HCT116 (cell line): ENCODE data around the gene UBAC2. TPM values are rescaled to one million over a fixed set of nuclear protein-coding genes. Genes with fewer than 3 reads are reported as not detected.

Experiments used
- ATAC-seq: fragments of 200-7000 bp; cut with Tn5 transposase; 2 replicates; pipeline ENCODE4 v1.9.1; 2020; ENCODE audit warnings: mild to moderate bottlenecking, moderate library complexity
- BruUV-seq: library from RNA; stranded (reverse); fragments of 400-500 nt; replicated peaks from 2 replicates; lab custom pipeline; 2021; lab: Mats Ljungman, UMichigan
- CTCF ChIA-PET: fragments of 300-600 bp; sonication (Branson Sonifier 250); formaldehyde crosslinking; loops from one replicate; lab custom pipeline; 2021; ENCODE audit warnings: antibody characterized with exemption; lab: Charles Lee
- POLR2A ChIA-PET: fragments of 300-600, 350-600 bp; sonication (Branson Sonifier 250); formaldehyde crosslinking; loops from one replicate; lab custom pipeline; 2021; ENCODE audit warnings: antibody characterized with exemption; lab: Charles Lee
- RAD21 ChIA-PET, 2 experiments: fragments of 300-600 bp; sonication (Branson Sonifier 250); formaldehyde crosslinking; loops; one replicate each; lab custom pipeline; 2023; ENCODE audit warnings: low total read pairs in 2 of 2; ENCODE audit not compliant: uncharacterized antibody in 2 of 2, unreplicated experiment in 2 of 2, low non-redundant PET in 1 of 2; lab: Charles Lee
- DNase-seq: peaks from one replicate; pipeline ENCODE4 v3.0.0-alpha.2; 2010; ENCODE audit warnings: low read depth, low spot score
- H2AFZ ChIP-seq: fragments of 200-600 bp; shearing (Covaris generic), sonication (generic); 2 replicates; pipeline ENCODE4 v1.6.1; 2017; ENCODE audit warnings: low read depth, mixed run types, mixed read lengths, antibody characterized with exemption, low read length; ENCODE audit not compliant: poor library complexity, severe bottlenecking
- H3K27ac ChIP-seq: 2 replicates; pipeline ENCODE4 v1.5.1; 2012; ENCODE audit warnings: low read depth, low read length
- H3K27me3 ChIP-seq: fragments of 200-600 bp; sonication (generic); 2 replicates; pipeline ENCODE4 v1.6.1; 2016; ENCODE audit warnings: mixed run types, low read length, mixed read lengths; ENCODE audit not compliant: insufficient read depth
- H3K36me3 ChIP-seq, 2 experiments: fragments of 200-500 bp in 1 of 2; fragments of 200-600 bp in 1 of 2; sonication (Bioruptor generic) in 1 of 2; sonication (generic) in 1 of 2; 2 replicates each; pipeline versions ENCODE4 v1.5.1 to v1.6.1; 2014 to 2016; ENCODE audit warnings: low read length in 2 of 2, inconsistent platforms in 1 of 2, mixed read lengths in 1 of 2, mixed run types in 1 of 2; ENCODE audit not compliant: insufficient read depth in 2 of 2, control insufficient read depth in 1 of 2
- H3K4me1 ChIP-seq, 2 experiments: fragments of 200-600 bp in 1 of 2; sonication (generic) in 1 of 2; 2 replicates each; pipeline versions ENCODE4 v1.5.1 to v1.6.1; 2012 to 2017; ENCODE audit warnings: low read length in 2 of 2, inconsistent platforms in 1 of 2, mild to moderate bottlenecking in 1 of 2, mixed read lengths in 1 of 2, mixed run types in 1 of 2, moderate library complexity in 1 of 2; ENCODE audit not compliant: insufficient read depth in 2 of 2, control insufficient read depth in 1 of 2
- H3K4me2 ChIP-seq: fragments of 200-600 bp; sonication (generic); 2 replicates; pipeline ENCODE4 v1.6.1; 2017; ENCODE audit warnings: mixed run types, low read length, mixed read lengths
- H3K4me3 ChIP-seq, 2 experiments: fragments of 200-600 bp in 1 of 2; sonication (generic) in 1 of 2; replicated peaks in 1 of 2; 2 replicates each; pipeline ENCODE4 v1.5.1; 2011 to 2016; ENCODE audit warnings: low read length in 2 of 2, control low read depth in 1 of 2, low read depth in 1 of 2, mild to moderate bottlenecking in 1 of 2, mixed read lengths in 1 of 2, mixed run types in 1 of 2
- H3K79me2 ChIP-seq: fragments of 200-600 bp; sonication (generic); 2 replicates; pipeline ENCODE4 v1.6.1; 2017; ENCODE audit warnings: mild to moderate bottlenecking, mixed run types, low read length, moderate library complexity, mixed read lengths; ENCODE audit not compliant: insufficient read depth
- H3K9ac ChIP-seq: fragments of 200-600 bp; sonication (generic); 2 replicates; pipeline ENCODE4 v1.6.1; 2016; ENCODE audit warnings: low read length, mixed read lengths
- H3K9me2 ChIP-seq: fragments of 200-600 bp; sonication (generic), shearing (Covaris generic); 2 replicates; pipeline ENCODE4 v1.6.1; 2017; ENCODE audit warnings: mixed run types, mild to moderate bottlenecking, moderate library complexity; ENCODE audit not compliant: insufficient read depth
- H3K9me3 ChIP-seq, 2 experiments: fragments of 200-500 bp in 1 of 2; fragments of 200-600 bp in 1 of 2; sonication (Bioruptor generic) in 1 of 2; sonication (generic) in 1 of 2; 2 replicates each; pipeline ENCODE4 v1.6.1; 2014 to 2017; ENCODE audit warnings: low read length in 2 of 2, mixed read lengths in 2 of 2, inconsistent platforms in 1 of 2, low read depth in 1 of 2, mild to moderate bottlenecking in 1 of 2, mixed run types in 1 of 2, moderate library complexity in 1 of 2; ENCODE audit not compliant: control insufficient read depth in 1 of 2, insufficient read depth in 1 of 2
- H4K20me1 ChIP-seq: fragments of 200-600 bp; sonication (generic), shearing (Covaris generic); 2 replicates; pipeline ENCODE4 v1.6.1; 2017; ENCODE audit warnings: mixed run types, mild to moderate bottlenecking, moderate library complexity; ENCODE audit not compliant: insufficient read depth
- CEBPB ChIP-seq: IDR thresholded peaks from 2 replicates; pipeline ENCODE4 v1.6.1; 2012; ENCODE audit warnings: low read depth
- CTCF ChIP-seq, 3 experiments: fragments of 200-600 bp in 1 of 3; sonication (generic) in 1 of 3; IDR thresholded peaks in 2 of 3; conservative IDR thresholded peaks in 1 of 3; 2 replicates each; pipeline ENCODE4 v1.5.1; 2012 to 2017; ENCODE audit warnings: low read depth in 2 of 3, low read length in 2 of 3, antibody characterized with exemption in 1 of 3, borderline replicate concordance in 1 of 3, control low read depth in 1 of 3, mild to moderate bottlenecking in 1 of 3, mixed read lengths in 1 of 3, mixed run types in 1 of 3, moderate library complexity in 1 of 3; ENCODE audit not compliant: insufficient read depth in 1 of 3
- EGR1 ChIP-seq: IDR thresholded peaks from 2 replicates; pipeline ENCODE4 v1.6.1; 2012; ENCODE audit warnings: low read depth
- EZH2 ChIP-seq: fragments of 200-600 bp; sonication (generic); IDR thresholded peaks from 2 replicates; pipeline ENCODE4 v1.6.1; 2017; ENCODE audit warnings: antibody characterized with exemption, mixed run types
- EZH2phosphoT487 ChIP-seq: fragments of 200-600 bp; IDR thresholded peaks from 2 replicates; pipeline ENCODE4 v1.6.1; 2018; ENCODE audit warnings: antibody characterized with exemption, borderline replicate concordance
- FOSL1 ChIP-seq: IDR thresholded peaks from 2 replicates; pipeline ENCODE4 v1.6.1; 2012; ENCODE audit warnings: low read depth
- JUND ChIP-seq: IDR thresholded peaks from 2 replicates; pipeline ENCODE4 v1.6.1; 2012
- MAX ChIP-seq: IDR thresholded peaks from 2 replicates; pipeline ENCODE4 v1.6.1; 2012
- REST ChIP-seq: IDR thresholded peaks from 2 replicates; pipeline ENCODE4 v1.6.1; 2012; ENCODE audit warnings: low read depth
- SP1 ChIP-seq: IDR thresholded peaks from 2 replicates; pipeline ENCODE4 v1.6.1; 2012; ENCODE audit warnings: low read depth
- SRF ChIP-seq: IDR thresholded peaks from 2 replicates; pipeline ENCODE4 v1.6.1; 2012; ENCODE audit warnings: low read depth
- TCF7L2 ChIP-seq: IDR thresholded peaks from 2 replicates; pipeline ENCODE4 v1.7.0; 2011; ENCODE audit warnings: borderline replicate concordance, inconsistent platforms; ENCODE audit not compliant: insufficient read depth, insufficient read length; ENCODE audit errors: extremely low read depth
- ZFX ChIP-seq: fragments of 450-650 bp; IDR thresholded peaks from 2 replicates; pipeline ENCODE4 v1.6.1; 2017
- intact Hi-C: fragments of 100-400 bp; cut with micrococcal nuclease; formaldehyde crosslinking; loops from 2 replicates; pipeline ENCODE4 v1.10.0; 2022
- total RNA-seq: library from RNA; stranded (reverse); gene quantifications from one replicate; pipeline ENCODE4 v1.2.1, GENCODE V29; 2021; ENCODE audit not compliant: unreplicated experiment
- TF ChIP-seq, protein P1 (sequence below): IDR thresholded peaks from 2 replicates; pipeline ENCODE4 v1.6.1; 2011; ENCODE audit warnings: mild to moderate bottlenecking, low read length, moderate library complexity; ENCODE audit not compliant: insufficient replicate concordance; ENCODE audit errors: extremely low read depth
- TF ChIP-seq, protein P2 (sequence below): IDR thresholded peaks from 2 replicates; pipeline ENCODE4 v1.6.1; 2012

UBAC2 gene
- total RNA-seq, 1 experiment from 2014 or later: 67.4 TPM

DNA sequence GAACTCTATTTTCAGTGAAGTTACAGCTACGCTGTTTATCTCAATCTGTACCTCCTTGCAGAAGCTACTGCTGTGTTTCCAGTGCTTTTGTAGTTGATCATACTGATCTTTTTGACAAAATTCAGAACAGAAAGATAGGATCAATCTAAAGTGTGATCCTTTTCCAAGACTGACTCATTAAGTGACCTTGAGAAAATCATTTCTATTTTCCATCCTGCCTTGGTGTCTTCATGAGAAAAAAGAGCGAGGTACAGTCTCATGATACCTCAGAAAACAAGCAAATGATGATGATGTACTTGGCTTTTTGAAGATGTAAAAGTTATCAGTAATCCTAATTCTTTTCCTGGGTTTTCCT lies 152.6 kb downstream of the UBAC2 start:
- ChIA-PET POLR2A (no interaction called here), CTCF (no interaction called here), RAD21 (no interaction called here)
- Histone ChIP-seq H3K79me2 (no peaks in the 10 kb centered on the region), H3K9ac (no peak overlapping the region), H3K9me3 (no peaks in the 10 kb centered on the region), H3K4me2 (no peak overlapping the region), H4K20me1 (no peaks in the 10 kb centered on the region), H3K9me2 (no peaks in the 10 kb centered on the region), H2AFZ (no peak overlapping the region), H3K27ac (no peak overlapping the region), H3K27me3 (no peaks in the 10 kb centered on the region), H3K4me3 (no peak overlapping the region), H3K36me3 (peaks cover 2 to 15% of the 10 kb centered on the region in 2 experiments; a peak in 2 of 4 replicates), H3K4me1 (no peaks in the 10 kb centered on the region)
- DNase-seq (no peak), ATAC-seq (no peak)
- TF ChIP-seq TCF7L2 (no peak), REST (no peak), EZH2 (no peak), SP1 (no peak), CEBPB (no peak), EZH2phosphoT487 (no peak), CTCF (IDR thresholded peaks at IDR 0.05 in 2 of 3, conservative IDR thresholded peaks at IDR 0.05 in 1 of 3; ENCODE audit: borderline replicate concordance in 1 of 3, insufficient read depth in 1 of 3, low read depth in 2 of 3, low read length in 2 of 3) (no peak), JUND (no peak), FOSL1 (no peak), ZFX (no peak), EGR1 (no peak), SRF (no peak), MAX (no peak)
- TF ChIP-seq, protein P1, sequence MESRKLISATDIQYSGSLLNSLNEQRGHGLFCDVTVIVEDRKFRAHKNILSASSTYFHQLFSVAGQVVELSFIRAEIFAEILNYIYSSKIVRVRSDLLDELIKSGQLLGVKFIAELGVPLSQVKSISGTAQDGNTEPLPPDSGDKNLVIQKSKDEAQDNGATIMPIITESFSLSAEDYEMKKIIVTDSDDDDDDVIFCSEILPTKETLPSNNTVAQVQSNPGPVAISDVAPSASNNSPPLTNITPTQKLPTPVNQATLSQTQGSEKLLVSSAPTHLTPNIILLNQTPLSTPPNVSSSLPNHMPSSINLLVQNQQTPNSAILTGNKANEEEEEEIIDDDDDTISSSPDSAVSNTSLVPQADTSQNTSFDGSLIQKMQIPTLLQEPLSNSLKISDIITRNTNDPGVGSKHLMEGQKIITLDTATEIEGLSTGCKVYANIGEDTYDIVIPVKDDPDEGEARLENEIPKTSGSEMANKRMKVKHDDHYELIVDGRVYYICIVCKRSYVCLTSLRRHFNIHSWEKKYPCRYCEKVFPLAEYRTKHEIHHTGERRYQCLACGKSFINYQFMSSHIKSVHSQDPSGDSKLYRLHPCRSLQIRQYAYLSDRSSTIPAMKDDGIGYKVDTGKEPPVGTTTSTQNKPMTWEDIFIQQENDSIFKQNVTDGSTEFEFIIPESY: no peak
- TF ChIP-seq, protein P2, sequence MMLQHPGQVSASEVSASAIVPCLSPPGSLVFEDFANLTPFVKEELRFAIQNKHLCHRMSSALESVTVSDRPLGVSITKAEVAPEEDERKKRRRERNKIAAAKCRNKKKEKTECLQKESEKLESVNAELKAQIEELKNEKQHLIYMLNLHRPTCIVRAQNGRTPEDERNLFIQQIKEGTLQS: no peak
- intact Hi-C loops: no loop called here
- BruUV-seq: no TSS peak
